C4-2B (cell line): ENCODE measurements around the gene POU6F1.

Experiments used
- H3K27ac ChIP-seq: fragments of 450-650 bp; 2 replicates; pipeline ENCODE4 v1.5.1; 2017
- ZFX ChIP-seq: fragments of 450-650 bp; IDR thresholded peaks from 2 replicates; pipeline ENCODE4 v1.6.1; 2017
- TF ChIP-seq, protein P1 (sequence below): fragments of 450-650 bp; conservative IDR thresholded peaks from 2 replicates; pipeline ENCODE4 v1.5.1; 2017; ENCODE audit warnings: mild to moderate bottlenecking

The POU6F1 gene

DNA sequence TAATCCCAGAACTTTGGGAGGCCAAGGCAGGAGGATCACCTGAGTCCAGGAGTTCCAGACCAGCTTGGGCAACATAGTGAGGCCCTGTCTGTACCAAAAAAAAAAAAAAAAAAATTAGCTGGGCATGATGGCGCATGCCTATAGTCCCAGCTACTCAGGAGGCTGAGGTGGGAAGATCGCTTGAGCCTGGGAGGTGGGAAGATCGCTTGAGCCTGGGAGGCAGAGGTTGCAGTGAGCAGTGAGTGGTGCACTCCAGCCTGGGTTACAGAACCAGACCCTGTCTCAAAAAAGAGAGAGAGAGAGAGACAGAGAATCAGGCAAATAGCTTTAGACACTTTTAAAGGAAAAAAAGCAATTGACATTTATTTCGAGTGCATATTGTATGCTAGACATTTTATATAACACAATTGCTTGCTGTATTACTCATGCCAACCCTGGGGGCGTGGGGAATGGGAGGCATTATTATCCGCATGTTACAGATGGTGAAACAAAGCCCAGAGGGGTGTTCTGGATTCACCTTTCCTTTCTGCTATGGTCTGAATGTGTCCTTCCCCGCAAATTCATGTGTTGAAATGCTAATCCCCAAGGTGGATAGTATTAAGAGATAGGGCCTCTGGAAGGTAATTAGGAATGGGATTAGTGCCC lies 9.7 kb downstream of the POU6F1 start:
- no peak overlapping the region for H3K27ac ChIP-seq
- no peak for TF ChIP-seq ZFX
- TF ChIP-seq, protein P1, sequence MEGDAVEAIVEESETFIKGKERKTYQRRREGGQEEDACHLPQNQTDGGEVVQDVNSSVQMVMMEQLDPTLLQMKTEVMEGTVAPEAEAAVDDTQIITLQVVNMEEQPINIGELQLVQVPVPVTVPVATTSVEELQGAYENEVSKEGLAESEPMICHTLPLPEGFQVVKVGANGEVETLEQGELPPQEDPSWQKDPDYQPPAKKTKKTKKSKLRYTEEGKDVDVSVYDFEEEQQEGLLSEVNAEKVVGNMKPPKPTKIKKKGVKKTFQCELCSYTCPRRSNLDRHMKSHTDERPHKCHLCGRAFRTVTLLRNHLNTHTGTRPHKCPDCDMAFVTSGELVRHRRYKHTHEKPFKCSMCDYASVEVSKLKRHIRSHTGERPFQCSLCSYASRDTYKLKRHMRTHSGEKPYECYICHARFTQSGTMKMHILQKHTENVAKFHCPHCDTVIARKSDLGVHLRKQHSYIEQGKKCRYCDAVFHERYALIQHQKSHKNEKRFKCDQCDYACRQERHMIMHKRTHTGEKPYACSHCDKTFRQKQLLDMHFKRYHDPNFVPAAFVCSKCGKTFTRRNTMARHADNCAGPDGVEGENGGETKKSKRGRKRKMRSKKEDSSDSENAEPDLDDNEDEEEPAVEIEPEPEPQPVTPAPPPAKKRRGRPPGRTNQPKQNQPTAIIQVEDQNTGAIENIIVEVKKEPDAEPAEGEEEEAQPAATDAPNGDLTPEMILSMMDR: no peak

DNA sequence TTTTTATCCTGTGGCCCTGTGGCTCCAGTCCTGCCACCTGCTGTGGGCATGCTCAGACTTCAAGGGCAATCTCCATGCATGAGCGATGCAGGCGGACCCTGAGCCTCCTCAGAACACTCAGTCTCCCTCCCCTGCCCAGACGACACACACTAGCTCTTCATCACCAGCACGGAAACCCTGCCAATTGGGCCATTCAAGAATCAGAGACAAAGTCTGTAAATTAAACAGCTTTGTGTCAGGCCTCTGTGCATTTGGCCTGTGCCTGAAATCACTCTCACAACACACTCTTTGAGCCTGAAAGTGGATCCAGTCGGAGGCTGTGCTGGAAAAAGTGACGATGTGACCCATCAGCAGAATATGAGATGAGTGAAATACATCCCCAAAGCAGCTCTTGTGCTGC lies 12.5 kb downstream of the POU6F1 start:
- no peak overlapping the region for H3K27ac ChIP-seq
- no peak for TF ChIP-seq ZFX
- TF ChIP-seq, protein P1: no peak

DNA sequence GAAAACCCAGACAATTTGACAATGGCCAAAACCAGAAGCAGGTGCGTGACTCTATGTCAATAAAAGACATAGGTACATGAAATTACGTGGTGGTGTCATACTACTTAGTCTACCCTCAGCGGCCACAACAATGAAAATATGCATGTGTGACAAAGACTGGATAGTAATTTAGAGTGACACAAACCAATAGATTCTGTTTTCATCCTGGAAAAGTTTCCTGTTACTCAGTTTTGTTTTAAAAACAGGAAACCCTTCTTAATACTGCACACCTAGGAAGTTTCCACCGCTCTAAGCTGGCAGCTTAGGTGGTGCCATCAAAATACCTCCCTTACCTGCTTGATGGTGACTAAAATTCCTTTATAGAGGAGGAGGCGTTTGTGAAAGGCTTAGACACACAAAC lies 15.1 kb downstream of the POU6F1 start:
- no peak for TF ChIP-seq ZFX
- TF ChIP-seq, protein P1: no peak
- H3K27ac ChIP-seq: no peak overlapping the region

DNA sequence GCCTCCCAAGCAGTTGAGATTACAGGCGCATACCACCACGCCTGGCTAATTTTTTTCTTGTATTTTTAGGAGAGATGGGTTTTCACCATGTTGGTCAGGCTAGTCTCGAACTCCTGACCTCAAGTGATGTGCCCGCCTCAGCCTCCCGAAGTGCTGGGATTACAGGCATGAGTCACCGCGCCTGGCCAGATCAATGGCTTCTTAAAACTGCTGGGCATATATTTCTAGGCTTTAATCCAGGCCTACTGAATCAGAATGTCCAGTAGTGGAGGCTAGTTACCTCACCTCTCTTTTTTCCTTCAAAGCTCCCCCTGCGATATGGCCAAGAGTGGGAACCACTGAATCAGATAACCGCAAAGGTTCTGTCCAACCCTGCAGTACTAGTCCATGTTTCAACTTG lies 17.1 kb downstream of the POU6F1 start:
- H3K27ac ChIP-seq: no peak overlapping the region
- TF ChIP-seq, protein P1: no peak
- no peak for TF ChIP-seq ZFX

DNA sequence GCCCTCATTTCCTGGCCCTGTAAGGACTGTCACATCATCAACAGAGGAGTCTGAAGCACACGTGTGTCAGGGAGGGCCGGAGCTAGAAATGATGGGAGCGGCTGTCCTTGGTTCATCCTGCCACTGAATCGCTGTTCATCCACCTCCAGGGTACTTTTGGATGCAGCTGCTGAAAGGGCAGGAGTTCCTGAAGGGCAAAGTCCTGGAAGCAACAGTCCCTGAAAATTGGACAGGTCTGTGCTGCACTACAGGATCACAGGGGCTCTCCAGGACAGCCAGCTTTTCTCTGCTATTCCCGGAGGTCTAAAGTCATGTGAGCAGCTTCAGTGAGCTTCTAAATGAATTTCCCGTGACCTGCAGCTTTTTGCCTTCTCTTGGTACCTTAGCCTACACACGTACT lies 17.7 kb downstream of the POU6F1 start:
- TF ChIP-seq, protein P1: no peak
- no peak for TF ChIP-seq ZFX
- H3K27ac ChIP-seq: no peak overlapping the region

DNA sequence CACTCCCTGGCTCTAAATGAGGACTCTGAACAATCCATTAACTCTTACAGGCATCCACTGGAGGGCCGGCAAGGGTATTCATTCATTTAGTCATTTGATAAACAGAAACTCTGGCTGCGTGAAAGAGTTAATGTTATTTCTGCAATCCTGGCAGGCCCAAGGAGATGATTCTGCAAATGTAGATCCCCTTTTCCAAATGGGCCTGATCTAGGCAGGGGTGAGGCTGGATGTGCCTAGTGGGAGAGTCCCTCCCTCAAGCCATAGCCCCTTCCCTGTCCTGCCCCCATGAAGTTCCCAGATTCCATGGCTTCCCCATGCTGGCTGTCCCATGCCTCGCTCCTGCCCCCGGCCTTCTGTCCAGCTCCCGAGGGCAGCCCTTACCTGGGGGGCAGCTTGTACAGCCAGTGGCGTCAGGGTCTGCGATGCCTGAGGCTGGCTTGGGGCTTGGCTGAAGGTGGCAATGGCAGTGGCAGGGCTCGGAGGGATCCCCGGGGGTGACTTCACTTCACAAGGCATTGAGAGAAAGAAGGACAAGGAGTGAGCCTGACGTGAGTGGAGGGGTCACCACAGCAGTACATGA lies 18.4 kb downstream of the POU6F1 start:
- TF ChIP-seq ZFX: no peak
- TF ChIP-seq, protein P1: no peak
- no peak overlapping the region for H3K27ac ChIP-seq

DNA sequence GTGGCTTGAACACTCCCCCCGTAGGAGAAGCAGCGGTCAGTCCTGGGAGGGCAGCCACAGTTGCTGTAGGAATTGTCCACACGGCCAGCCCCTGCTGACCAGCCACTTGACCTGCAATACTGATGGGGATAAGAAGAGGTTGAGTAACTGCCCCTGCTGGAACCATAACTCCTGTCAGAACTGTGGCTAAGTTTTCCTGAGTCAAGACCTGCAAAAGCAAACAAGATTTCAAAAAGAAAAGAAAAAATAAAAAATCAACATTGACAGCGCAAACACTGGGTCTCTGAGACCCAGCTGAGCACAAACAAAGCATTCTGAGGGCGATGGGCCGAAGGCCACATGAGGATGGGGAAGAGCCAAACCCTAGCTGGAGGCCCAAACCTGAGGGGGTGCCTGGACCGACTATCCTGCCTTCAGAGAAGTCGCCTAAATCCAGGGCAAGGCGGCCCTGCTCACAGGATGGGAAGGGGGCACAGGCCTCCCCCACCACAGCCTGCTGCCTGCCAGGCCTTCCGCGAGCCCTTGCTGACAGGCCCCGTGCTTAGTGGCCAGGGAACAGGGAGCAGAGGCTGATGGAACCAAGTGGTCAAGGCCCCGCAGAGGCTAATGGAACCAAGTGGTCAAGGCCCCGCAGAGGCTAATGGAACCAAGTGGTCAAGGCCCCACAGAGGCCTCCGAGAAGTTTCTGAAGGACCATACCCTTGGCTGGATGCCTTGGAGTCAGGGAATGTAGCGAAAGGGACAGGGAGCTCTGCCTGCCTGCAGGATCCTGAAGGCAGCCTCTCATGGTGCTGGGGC lies 19.1 kb downstream of the POU6F1 start:
- no peak for TF ChIP-seq ZFX
- TF ChIP-seq, protein P1: no peak
- H3K27ac ChIP-seq: no peak overlapping the region
